HEK293 (cell line): ENCODE data around the gene MAN2A2.

Source experiments
- CTCF ChIP-seq: fragments of 450-650 bp; formaldehyde crosslinking; IDR thresholded peaks from 2 replicates; pipeline ENCODE4 v1.5.1; 2016; ENCODE audit warnings: missing biosample characterization, missing genetic modification characterization
- PBX3 ChIP-seq: sonication (generic); formaldehyde crosslinking; IDR thresholded peaks from 2 replicates; pipeline ENCODE4 v1.8.1; 2022; ENCODE audit warnings: mild to moderate bottlenecking, moderate library complexity, missing genetic modification reagents
- SP2 ChIP-seq: fragments of 450-650 bp; formaldehyde crosslinking; IDR thresholded peaks from 2 replicates; pipeline ENCODE4 v1.5.1; 2016; ENCODE audit warnings: missing biosample characterization, missing genetic modification characterization
- ZFP69B ChIP-seq: fragments of 450-650 bp; formaldehyde crosslinking; IDR thresholded peaks from 2 replicates; pipeline ENCODE4 v1.5.1; 2016; ENCODE audit warnings: missing biosample characterization, missing genetic modification characterization
- ZNF335 ChIP-seq: fragments of 450-650 bp; formaldehyde crosslinking; conservative IDR thresholded peaks from 2 replicates; pipeline ENCODE4 v1.5.1; 2016; ENCODE audit warnings: missing biosample characterization, missing genetic modification characterization
- ZNF664 ChIP-seq: fragments of 450-650 bp; formaldehyde crosslinking; IDR thresholded peaks from 2 replicates; pipeline ENCODE4 v1.5.1; 2016; ENCODE audit warnings: missing biosample characterization, missing genetic modification characterization

GRCh38 chr15:90936823-90937222 is 33.7 kb downstream of the MAN2A2 start:
- TF ChIP-seq CTCF (tag by site-specific recombination) (no peak), ZNF335 (tag by site-specific recombination) (no peak), PBX3 (CRISPR knock-in tag) (no peak), SP2 (no peak), ZNF664 (tag by site-specific recombination) (no peak), ZFP69B (tag by site-specific recombination) (no peak)
